Measurements from ENCODE around the gene HOXD9.

The HOXD9 gene

DNA sequence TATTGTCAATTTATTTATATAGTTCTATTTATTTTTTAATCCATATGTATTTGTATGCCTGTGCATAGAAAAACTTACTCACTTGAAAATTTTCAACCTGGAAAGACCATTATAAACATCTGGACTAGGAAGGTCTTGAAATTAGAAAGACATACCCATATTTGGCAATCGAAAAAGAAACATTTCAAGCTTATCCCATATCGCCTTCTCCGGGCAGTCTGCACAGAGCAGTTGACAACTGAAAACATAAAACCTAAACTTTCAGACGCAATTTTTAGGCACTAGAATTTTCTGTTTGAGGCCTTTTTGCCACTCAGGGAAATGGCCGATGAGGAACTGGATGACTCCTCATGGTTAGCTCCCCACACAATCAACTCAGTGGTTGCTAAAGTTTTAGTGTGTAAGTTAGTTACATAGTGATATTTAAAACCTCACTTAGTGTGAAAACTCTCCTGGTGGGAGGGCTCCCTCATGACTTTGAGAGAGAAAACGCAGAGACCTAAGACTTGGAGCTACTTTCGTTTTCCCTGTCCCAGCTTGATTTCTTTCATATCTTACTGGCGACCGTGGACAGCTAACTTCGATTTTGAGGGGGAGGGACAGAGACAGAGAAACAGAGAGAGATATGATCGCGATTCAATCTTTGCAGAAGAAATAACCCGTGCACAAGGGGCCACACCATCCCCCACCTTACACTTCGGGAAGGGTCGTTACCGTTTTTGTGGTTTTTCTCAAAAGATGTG, 26.1 kb upstream of the HOXD9 start:
- DNase-seq (ENCODE audit: low read depth) = no peak
- TF ChIP-seq, protein P1, sequence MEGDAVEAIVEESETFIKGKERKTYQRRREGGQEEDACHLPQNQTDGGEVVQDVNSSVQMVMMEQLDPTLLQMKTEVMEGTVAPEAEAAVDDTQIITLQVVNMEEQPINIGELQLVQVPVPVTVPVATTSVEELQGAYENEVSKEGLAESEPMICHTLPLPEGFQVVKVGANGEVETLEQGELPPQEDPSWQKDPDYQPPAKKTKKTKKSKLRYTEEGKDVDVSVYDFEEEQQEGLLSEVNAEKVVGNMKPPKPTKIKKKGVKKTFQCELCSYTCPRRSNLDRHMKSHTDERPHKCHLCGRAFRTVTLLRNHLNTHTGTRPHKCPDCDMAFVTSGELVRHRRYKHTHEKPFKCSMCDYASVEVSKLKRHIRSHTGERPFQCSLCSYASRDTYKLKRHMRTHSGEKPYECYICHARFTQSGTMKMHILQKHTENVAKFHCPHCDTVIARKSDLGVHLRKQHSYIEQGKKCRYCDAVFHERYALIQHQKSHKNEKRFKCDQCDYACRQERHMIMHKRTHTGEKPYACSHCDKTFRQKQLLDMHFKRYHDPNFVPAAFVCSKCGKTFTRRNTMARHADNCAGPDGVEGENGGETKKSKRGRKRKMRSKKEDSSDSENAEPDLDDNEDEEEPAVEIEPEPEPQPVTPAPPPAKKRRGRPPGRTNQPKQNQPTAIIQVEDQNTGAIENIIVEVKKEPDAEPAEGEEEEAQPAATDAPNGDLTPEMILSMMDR (IDR thresholded peaks at IDR 0.05; ENCODE audit: control insufficient read depth, extremely low read depth, insufficient read depth) = no peak
- H3K4me3 ChIP-seq (ENCODE audit: low read depth, low read length) = no peak overlapping the region

DNA sequence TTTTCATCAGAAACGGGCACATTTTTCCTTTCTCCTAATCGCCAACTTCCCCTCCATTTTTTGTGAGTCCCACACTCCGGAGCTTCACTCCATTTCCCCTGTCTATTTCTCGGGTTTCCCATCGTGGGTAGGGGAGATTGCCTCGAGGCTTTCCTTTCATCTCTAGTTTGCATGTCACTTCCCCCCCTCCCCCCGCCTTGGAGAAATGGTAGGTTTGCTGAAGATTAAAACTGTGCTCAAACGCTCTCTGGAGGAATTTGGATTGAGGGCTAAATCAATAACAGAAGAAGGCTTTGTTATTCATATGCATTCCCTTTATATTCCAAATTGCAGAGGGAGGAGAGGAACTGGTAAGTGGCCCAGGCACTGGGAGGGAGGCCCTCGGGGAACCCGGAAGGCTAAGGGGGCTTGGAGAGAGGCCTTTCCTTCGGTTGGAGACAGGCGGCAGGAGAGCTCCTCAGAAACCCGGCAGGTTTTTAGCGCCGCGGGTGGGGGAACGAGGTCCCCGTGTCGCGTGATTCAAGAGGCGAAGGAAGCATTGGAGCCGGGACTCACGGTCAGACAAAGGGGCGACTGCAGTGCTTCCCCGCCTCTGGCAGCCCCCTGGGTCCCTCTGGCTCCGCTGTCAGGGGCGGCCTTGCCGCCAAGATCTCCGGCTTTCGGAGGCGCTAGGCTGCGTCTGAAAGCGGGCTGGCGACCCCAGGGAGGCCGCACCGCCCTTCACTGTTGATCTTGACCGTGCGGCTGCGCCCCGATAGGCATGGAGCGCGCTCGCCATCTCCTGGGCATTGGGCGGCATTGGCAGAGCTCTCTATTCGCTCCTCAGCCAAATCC, 25.3 kb upstream of the HOXD9 start:
- TF ChIP-seq, protein P1 (IDR thresholded peaks at IDR 0.05; ENCODE audit: control insufficient read depth, extremely low read depth, insufficient read depth) = peak; percentile 88
- H3K4me3 ChIP-seq (ENCODE audit: low read depth, low read length) = peak overlapping the region; percentile 37
- DNase-seq (ENCODE audit: low read depth) = no peak

DNA sequence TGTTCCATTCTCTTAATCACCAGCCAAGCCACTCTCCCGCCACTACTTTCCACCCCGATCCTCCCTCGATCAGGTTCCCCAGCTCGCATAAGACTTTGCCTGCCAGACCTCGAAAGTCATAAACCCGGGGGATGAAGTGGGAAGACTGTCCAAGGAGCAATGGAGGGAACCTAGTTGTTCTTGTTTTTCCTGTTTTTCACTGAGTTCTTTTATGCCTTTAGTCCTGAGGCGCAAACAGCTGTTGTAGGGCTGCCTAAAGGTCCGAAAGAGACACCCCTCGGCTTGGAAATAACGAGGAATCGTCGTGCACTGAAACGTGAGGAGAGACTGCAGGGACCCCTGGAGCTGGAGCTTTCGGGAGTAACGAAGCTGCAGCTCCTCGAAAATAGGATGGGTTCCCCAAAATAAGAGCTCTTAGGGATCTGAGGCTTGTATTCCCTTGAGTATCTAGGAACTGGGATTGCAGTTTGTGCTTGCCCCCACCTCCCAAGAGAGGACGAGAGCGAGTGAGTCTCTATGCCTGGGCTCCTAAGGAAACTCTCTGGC, 24.6 kb upstream of the HOXD9 start:
- no peak for DNase-seq (ENCODE audit: low read depth)
- H3K4me3 ChIP-seq (ENCODE audit: low read depth, low read length) = peak overlapping the region; percentile 37
- TF ChIP-seq, protein P1 (IDR thresholded peaks at IDR 0.05; ENCODE audit: control insufficient read depth, extremely low read depth, insufficient read depth) = no peak

DNA sequence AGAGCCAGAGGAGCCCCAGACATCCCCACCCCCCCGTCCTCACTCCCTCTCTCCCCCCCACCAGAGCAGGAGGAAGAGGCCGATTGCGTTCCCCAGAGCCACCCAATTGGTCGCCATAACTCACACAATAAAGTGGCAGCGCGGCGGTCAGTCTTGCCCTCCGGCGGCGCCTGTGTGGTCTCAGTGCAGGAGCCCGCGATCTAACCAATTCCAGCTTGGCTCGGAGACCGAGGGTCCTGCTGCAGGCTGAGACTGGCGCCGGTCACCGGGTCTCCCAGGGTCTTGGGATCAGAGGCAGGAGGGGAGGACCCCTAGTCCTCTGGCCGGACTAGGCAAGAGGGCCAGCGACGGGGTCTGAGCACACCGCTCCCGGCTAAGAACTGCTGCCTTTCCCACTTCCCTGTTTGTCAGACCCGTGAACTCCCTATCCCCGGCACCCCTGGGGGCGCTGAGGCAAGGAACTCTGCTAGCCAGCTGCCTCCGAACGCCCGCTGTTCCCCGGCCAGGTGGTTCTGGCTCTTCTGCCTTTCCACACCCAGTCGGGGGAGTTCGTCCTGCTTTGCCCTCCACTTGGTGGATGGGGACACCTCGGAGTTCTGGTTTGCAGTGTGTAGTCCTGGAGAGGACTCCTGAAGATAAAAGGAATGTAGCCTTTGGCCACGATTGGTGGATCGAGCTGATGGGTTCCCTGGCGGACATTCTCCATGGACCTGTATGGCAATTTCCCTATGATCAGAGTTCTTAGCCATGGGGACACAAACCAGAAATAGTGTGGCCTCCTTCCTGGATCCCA, 24.0 kb upstream of the HOXD9 start:
- DNase-seq (ENCODE audit: low read depth) = no peak
- TF ChIP-seq, protein P1 (IDR thresholded peaks at IDR 0.05; ENCODE audit: control insufficient read depth, extremely low read depth, insufficient read depth) = no peak
- no peak overlapping the region for H3K4me3 ChIP-seq (ENCODE audit: low read depth, low read length)

DNA sequence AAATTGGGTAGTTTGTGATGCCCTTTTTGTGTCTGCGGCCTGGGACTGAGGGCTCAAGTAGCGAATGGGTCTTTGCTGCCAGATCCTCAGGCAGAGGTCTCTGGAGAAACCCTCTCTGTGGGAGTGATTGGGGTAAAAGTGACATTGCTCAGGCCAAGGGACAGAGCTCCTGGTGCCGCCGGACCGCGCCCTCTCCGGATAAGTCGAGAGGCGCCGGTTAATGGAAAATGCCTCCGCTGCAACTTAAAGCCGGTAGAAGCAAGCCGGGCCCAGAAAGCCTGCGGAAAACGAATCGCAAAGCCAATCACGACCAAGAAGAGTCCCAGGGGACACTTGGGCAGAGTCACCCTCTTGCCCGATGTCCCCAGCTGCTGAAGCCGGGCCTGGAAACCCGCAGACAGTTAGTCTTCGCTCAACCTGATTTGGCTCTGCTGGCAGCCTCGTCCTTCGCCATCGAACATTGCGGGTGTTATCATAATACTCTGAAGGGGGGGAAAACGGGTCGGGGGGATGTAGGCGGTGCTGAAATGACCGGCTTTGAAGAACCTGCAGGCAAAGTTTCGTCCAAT, 23.3 kb upstream of the HOXD9 start:
- H3K4me3 ChIP-seq (ENCODE audit: low read depth, low read length) = no peak overlapping the region
- TF ChIP-seq, protein P1 (IDR thresholded peaks at IDR 0.05; ENCODE audit: control insufficient read depth, extremely low read depth, insufficient read depth) = no peak
- no peak for DNase-seq (ENCODE audit: low read depth)
